Spleen (tissue), 11 donors: ENCODE results near the gene FAM219B. TPM values are rescaled to one million over a fixed set of nuclear protein-coding genes. Genes with fewer than 3 reads are reported as not detected.
A peak's percentile ranks its signal among the peaks of the same experiment; 100 is the strongest.
"Not testable (repeated sequence)": the region's sequence is repeated elsewhere in the genome, so short reads cannot be mapped to it uniquely, and the experiment has no call there.

Source experiments
- DNase-seq: peaks from one replicate; pipeline ENCODE4 v3.0.0-alpha.2; 2020
- H3K27ac ChIP-seq, 8 donors: fragments of 200-600 bp; sonication (generic) in 7 of 8; 1 replicate in 4 of 8; 2 replicates in 4 of 8; pipeline versions ENCODE4 v1.5.0 to v1.8.0; 2016 to 2021; ENCODE audit warnings: inconsistent platforms in 4 of 8, mild to moderate bottlenecking in 4 of 8, moderate library complexity in 1 of 8
- H3K27me3 ChIP-seq, 7 donors: fragments of 200-600 bp; sonication (generic) in 6 of 7; replicated peaks in 1 of 7; 1 replicate in 4 of 7; 2 replicates in 3 of 7; pipeline versions ENCODE4 v1.5.0 to v1.8.0; 2016 to 2021; ENCODE audit warnings: inconsistent platforms in 3 of 7, mild to moderate bottlenecking in 1 of 7
- H3K36me3 ChIP-seq, 6 donors: fragments of 200-600 bp; sonication (generic) in 5 of 6; 1 replicate in 4 of 6; 2 replicates in 2 of 6; pipeline versions ENCODE4 v1.5.0 to v1.8.0; 2016 to 2021; ENCODE audit warnings: inconsistent platforms in 2 of 6
- H3K4me1 ChIP-seq, 6 donors: fragments of 200-600 bp; sonication (generic) in 5 of 6; 1 replicate in 3 of 6; 2 replicates in 3 of 6; pipeline versions ENCODE4 v1.5.0 to v1.8.0; 2016 to 2021; ENCODE audit warnings: inconsistent platforms in 3 of 6
- H3K4me3 ChIP-seq, 8 donors: fragments of 200-600 bp; sonication (generic) in 7 of 8; 1 replicate in 4 of 8; 2 replicates in 4 of 8; pipeline versions ENCODE4 v1.5.0 to v1.8.0; 2016 to 2021; ENCODE audit warnings: inconsistent platforms in 4 of 8, mild to moderate bottlenecking in 4 of 8, moderate library complexity in 2 of 8
- H3K9me3 ChIP-seq, 8 donors: fragments of 200-600 bp; sonication (generic) in 7 of 8; 1 replicate in 4 of 8; 2 replicates in 4 of 8; pipeline versions ENCODE4 v1.5.0 to v1.8.0; 2016 to 2021; ENCODE audit warnings: inconsistent platforms in 4 of 8
- POLR2A ChIP-seq, 3 donors: fragments of 450-650 bp; IDR thresholded peaks; one replicate each; pipeline ENCODE4 v1.5.1; 2017; ENCODE audit warnings: antibody characterized with exemption in 3 of 3, mild to moderate bottlenecking in 1 of 3
- POLR2AphosphoS5 ChIP-seq, 3 donors: sonication (generic); formaldehyde crosslinking; IDR thresholded peaks; one replicate each; pipeline ENCODE4 v1.5.1; 2017; ENCODE audit warnings: antibody characterized with exemption in 3 of 3
- WGBS, 5 donors: extraction: QIAGEN DNeasy Blood & Tissue Kit in 3 of 5; methylation state at CpG; one replicate each; pipeline versions ENCODE4 v1.1.5 to v1.1.7; 2013 to 2018; 5-methylcytosine and 5-hydroxymethylcytosine counted together
- intact Hi-C: fragments of 100-400 bp; cut with DNase I; formaldehyde crosslinking; loops from one replicate; pipeline ENCODE4 v1.15.0; 2023; ENCODE audit warnings: low total_unique reads
- polyA plus RNA-seq, 3 donors: library from polyadenylated mRNA; stranded (reverse); fragments of 200-250 nt; gene quantifications; one replicate each; pipeline ENCODE4 v1.2.1, GENCODE V29; 2013
- total RNA-seq, 7 donors: library from RNA; depleted of rRNA in 3 of 7; stranded (reverse); fragments of >200 nt in 3 of 7; fragmentation: NEBNext Ultra II Directional in 4 of 7; extraction: Animal tissue kit (Norgen Biotek cat#: 25700) in 4 of 7; gene quantifications; one replicate each; pipeline versions ENCODE4 v1.1.0 to v1.2.1, GENCODE V29; 2016 to 2021
- TF ChIP-seq, protein P1 (sequence below), 11 experiments: fragments of 200-600 bp in 7 of 11; fragments of 450-650 bp in 4 of 11; sonication (generic) in 4 of 11; IDR thresholded peaks in 8 of 11; conservative IDR thresholded peaks in 3 of 11; 1 replicate in 7 of 11; 2 replicates in 4 of 11; pipeline versions ENCODE4 v1.4.0 to v1.8.0; 2016 to 2021; ENCODE audit warnings: antibody characterized with exemption in 11 of 11, inconsistent platforms in 4 of 11, mild to moderate bottlenecking in 1 of 11
- donor health status: healthy with polysubstance abuse.
- donor health status: DM: no; HTN: no; CAD: no; lungs with moderate emphysema.
- donor health status: DM: no; HTN: no; CAD: no.
- donor health status: Bipolar disorder and iron deficiency.
- donor health status: healthy.
- donor health status: DM: no; HTN: no; CAD: no.
- donor health status: DM: yes; HTN: yes; CAD: no.

Gene FAM219B
- total and polyA plus RNA-seq, 10 donors, result 18.6 to 103 (median 69.1) TPM

DNA sequence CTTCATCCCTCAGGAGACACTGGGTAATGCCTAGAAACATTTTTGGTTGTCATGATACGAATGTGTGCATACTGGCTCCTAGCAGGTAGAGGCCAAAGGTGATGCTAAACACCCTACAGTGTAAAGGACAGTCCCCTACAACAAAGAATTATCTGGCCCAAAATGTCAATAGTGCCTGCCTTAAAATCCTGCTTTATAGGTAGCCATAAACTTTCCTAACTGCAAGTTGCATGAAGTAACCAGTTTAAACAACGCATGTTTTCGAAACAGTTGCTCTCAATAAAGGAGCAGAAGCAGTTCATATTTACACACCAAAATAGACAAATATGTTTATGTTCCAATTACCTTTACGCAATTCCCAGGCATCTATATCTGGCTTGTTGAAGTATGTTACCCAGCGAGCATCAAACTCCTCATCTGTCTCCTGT, 22.1 kb upstream of the FAM219B start:
- Histone ChIP-seq H3K27me3 (no peaks in the 10 kb centered on the region), H3K36me3 (peaks cover 0 to 81% (median 63%) of the 10 kb centered on the region in 6 donors), H3K27ac (no peak overlapping the region), H3K4me3 (no peak overlapping the region), H3K9me3 (no peaks in the 10 kb centered on the region), H3K4me1 (peaks cover 0 to 22% (median 9%) of the 10 kb centered on the region in 6 donors)
- intact Hi-C loops, result no loop called here
- TF ChIP-seq POLR2A (IDR thresholded peaks at IDR 0.05), result no peak
- TF ChIP-seq, protein P1, sequence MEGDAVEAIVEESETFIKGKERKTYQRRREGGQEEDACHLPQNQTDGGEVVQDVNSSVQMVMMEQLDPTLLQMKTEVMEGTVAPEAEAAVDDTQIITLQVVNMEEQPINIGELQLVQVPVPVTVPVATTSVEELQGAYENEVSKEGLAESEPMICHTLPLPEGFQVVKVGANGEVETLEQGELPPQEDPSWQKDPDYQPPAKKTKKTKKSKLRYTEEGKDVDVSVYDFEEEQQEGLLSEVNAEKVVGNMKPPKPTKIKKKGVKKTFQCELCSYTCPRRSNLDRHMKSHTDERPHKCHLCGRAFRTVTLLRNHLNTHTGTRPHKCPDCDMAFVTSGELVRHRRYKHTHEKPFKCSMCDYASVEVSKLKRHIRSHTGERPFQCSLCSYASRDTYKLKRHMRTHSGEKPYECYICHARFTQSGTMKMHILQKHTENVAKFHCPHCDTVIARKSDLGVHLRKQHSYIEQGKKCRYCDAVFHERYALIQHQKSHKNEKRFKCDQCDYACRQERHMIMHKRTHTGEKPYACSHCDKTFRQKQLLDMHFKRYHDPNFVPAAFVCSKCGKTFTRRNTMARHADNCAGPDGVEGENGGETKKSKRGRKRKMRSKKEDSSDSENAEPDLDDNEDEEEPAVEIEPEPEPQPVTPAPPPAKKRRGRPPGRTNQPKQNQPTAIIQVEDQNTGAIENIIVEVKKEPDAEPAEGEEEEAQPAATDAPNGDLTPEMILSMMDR (IDR thresholded peaks at IDR 0.05 in 8 of 11, conservative IDR thresholded peaks at IDR 0.05 in 3 of 11), result no peak
- TF ChIP-seq POLR2AphosphoS5 (IDR thresholded peaks at IDR 0.05), result no peak
- no peak for DNase-seq
- WGBS, 5 donors, result 92 to 96% (median 94%) methylated on average over 5 of the region's 5 CpGs

DNA sequence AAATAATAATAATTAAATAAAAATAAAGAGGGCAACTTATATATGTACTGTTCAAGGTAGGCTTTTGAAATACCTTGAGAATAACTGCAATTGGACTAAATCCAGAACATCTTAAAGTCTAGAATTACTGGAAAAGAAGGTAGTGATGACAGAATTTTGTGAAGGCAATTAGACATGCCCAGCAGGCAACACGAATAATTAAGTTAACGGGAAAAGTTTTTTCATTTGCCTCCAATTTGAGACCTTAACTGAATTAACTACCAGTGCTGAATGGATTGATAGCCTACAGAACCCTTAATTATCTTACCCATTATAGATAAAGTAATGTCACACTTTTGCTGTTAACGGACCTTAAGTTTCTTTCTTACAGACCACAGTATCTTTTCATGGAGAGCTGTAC, 17.9 kb upstream of the FAM219B start:
- peaks cover 6 to 100% (median 94%) of the 10 kb centered on the region in 6 donors for H3K36me3 ChIP-seq
- H3K9me3 ChIP-seq, result no peaks in the 10 kb centered on the region
- 90 to 96% (median 93%) methylated on average over 3 of the region's 3 CpGs for WGBS, 5 donors
- intact Hi-C loops, result no loop called here
- H3K27me3 ChIP-seq, result no peaks in the 10 kb centered on the region
- DNase-seq, result no peak
- H3K27ac ChIP-seq, result no peak overlapping the region
- no peak overlapping the region for H3K4me3 ChIP-seq
- no peaks in the 10 kb centered on the region for H3K4me1 ChIP-seq
- TF ChIP-seq POLR2AphosphoS5 (IDR thresholded peaks at IDR 0.05) (no peak), POLR2A (IDR thresholded peaks at IDR 0.05) (no peak)
- TF ChIP-seq, protein P1 (IDR thresholded peaks at IDR 0.05 in 8 of 11, conservative IDR thresholded peaks at IDR 0.05 in 3 of 11), result no peak

DNA sequence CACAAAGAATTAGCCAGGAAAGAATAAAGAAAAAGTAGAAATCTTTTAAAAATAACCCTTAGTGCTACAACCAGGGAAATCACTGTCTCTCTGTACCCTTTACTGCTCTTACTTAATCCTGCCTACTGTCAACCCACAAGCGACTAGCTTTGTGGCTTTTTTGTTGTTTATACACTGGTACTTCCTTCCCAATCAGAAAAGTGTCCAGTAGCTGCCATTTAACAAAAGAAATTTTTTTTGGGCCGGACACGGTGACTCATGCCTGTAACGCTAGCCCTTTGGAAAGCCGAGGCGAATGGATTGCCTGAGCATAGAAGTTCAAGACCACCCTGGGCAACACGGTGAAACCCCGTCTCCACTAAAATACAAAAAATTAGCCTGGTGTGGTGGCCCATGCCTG, 13.8 kb upstream of the FAM219B start:
- no peaks in the 10 kb centered on the region for H3K9me3 ChIP-seq
- TF ChIP-seq POLR2AphosphoS5 (IDR thresholded peaks at IDR 0.05), result no peak
- TF ChIP-seq, protein P1 (IDR thresholded peaks at IDR 0.05 in 8 of 11, conservative IDR thresholded peaks at IDR 0.05 in 3 of 11), result no peak
- no peak for TF ChIP-seq POLR2A (IDR thresholded peaks at IDR 0.05)
- H3K27me3 ChIP-seq, result no peaks in the 10 kb centered on the region
- DNase-seq, result no peak
- H3K4me1 ChIP-seq, result no peaks in the 10 kb centered on the region
- no peak overlapping the region for H3K27ac ChIP-seq
- H3K4me3 ChIP-seq, result no peak overlapping the region
- H3K36me3 ChIP-seq, result peaks cover 6 to 100% (median 94%) of the 10 kb centered on the region in 6 donors
- intact Hi-C loops, result no loop called here
- 58 to 82% (median 71%) methylated on average over 8 of the region's 8 CpGs for WGBS, 5 donors

DNA sequence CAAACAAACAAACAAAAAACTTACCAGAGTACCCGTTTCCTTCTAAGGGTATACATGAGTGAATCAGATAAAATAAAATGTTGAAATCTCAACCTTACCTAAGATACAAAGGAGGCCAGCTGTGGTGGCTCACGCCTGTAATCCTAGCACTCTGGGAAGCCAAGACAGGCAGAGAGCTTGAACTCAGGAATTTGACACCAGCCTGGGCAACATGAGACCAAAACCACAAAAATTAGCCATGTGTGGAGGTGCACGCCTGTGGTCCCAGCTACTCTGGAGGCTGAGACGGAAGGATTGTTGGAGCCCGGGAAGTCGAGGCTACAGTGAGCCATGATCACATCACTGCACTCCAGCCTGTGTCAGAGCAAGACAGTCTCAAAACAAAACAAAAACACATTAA, 11.0 kb upstream of the FAM219B start:
- intact Hi-C loops, result no loop called here
- Histone ChIP-seq H3K36me3 (peaks cover 6 to 100% (median 86%) of the 10 kb centered on the region in 6 donors), H3K27me3 (no peaks in the 10 kb centered on the region), H3K4me3 (no peak overlapping the region), H3K4me1 (no peaks in the 10 kb centered on the region), H3K27ac (no peak overlapping the region), H3K9me3 (no peaks in the 10 kb centered on the region)
- peak; percentile 4 for DNase-seq
- TF ChIP-seq POLR2AphosphoS5 (IDR thresholded peaks at IDR 0.05) (no peak), POLR2A (IDR thresholded peaks at IDR 0.05) (no peak)
- TF ChIP-seq, protein P1 (IDR thresholded peaks at IDR 0.05 in 8 of 11, conservative IDR thresholded peaks at IDR 0.05 in 3 of 11), result no peak
- WGBS, 5 donors, result 91 to 96% (median 93%) methylated on average over 6 of the region's 6 CpGs

DNA sequence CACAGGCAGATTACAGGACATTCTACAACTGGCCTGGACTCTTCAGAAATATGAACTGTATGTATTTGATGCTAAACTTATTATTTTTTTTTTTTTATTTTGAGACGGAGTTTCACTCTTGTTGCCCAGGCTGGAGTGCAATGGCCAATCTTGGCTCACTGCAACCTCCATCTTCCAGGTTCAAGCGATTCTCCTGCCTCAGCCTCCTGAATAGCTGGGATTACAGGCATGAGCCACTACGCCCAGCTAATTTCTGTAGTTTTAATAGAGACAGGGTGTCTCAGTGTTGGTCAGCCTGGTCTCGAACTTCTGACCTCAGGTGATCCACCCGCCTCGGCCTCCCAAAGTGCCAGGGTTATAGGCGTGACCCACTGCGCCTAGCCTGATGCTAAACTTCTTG, 7.1 kb upstream of the FAM219B start:
- peak; percentile 24 for DNase-seq
- H3K27ac ChIP-seq, intact Hi-C loops, H3K27me3 ChIP-seq, H3K4me3 ChIP-seq, H3K4me1 ChIP-seq, H3K9me3 ChIP-seq: not testable (repeated sequence)
- 93 to 98% (median 96%) methylated on average over 8 of the region's 8 CpGs for WGBS, 5 donors
- peaks cover 0 to 84% (median 57%) of the 10 kb centered on the region in 6 donors for H3K36me3 ChIP-seq
